A549 treated with CpdA at 1 μM for 4 hours (cell line): ENCODE data around the gene BARHL2. TPM values are rescaled to one million over a fixed set of nuclear protein-coding genes. Genes with fewer than 3 reads are reported as not detected.

ENCODE experiments used
- total RNA-seq: library from RNA; stranded (reverse); fragments of 200-300 nt; extraction: Qiagen RNA extraction; gene quantifications from 5 replicates; pipeline ENCODE4 v1.2.3, GENCODE V29; 2022; ENCODE audit warnings: low read depth

The BARHL2 gene
- not detected in 5 replicates for total RNA-seq

DNA sequence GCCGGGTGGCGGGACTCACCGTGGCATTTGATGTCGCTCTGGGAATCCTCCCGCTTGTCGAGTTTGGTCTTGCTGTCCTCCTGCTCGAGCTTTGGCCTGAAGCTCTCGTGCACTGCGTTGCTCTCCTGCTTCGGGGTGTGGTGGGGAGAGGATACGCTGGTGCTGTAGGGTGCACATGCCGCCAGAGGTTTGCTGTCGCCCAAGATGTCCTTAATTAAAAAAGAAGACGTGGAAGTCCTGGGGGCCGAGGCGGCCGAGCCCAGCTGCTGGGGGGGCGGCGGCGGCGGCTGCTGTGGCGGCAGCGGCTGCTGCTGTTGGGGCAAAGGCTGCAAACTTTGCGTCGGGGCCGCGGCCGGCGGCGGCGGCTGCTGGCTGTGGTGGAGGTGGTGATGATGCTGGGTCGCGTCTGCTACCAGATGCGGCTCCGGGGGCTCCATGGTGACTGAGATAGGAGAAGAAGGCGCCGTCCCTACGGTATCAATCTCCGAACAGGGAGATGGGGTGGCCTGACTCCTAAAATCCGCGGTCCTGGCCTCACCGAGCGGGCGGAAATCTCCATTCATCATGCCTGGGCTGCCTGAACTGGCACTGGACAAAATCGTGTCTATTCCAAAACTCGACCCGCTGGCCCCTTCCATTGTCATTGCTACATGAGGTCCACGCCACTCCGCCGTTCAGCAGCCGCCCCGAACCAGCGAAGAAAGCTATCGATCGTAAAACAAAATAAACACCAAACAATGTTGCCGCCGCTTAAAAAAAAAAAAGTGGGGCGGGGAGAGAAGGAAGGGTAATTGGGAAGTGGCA, at the start of gene BARHL2:
Gene BARHL2 (minus strand): TSS at position 751 of the 804 bp plus-strand sequence. CDS start 107 bp downstream, at position 644.

